Spinal cord (tissue), 10 donors: Measurements from ENCODE around the gene PBRM1. TPM values are rescaled to one million over a fixed set of nuclear protein-coding genes. Genes with fewer than 3 reads are reported as not detected.

Experiments used
- DNase-seq, 6 donors: peaks; one replicate each; pipeline versions ENCODE4 v3.0.0 to v3.0.0-alpha.2; 2013 to 2015; ENCODE audit warnings: low spot score in 6 of 6, low read depth in 4 of 6
- H3K27ac ChIP-seq: one replicate; pipeline ENCODE4 v1.5.1; 2013; ENCODE audit warnings: low read depth, low read length, control low read depth
- H3K27me3 ChIP-seq: one replicate; pipeline ENCODE4 v1.6.1; 2013; ENCODE audit warnings: low read length; ENCODE audit not compliant: control insufficient read depth, insufficient read depth
- H3K36me3 ChIP-seq: one replicate; pipeline ENCODE4 v1.6.1; 2013; ENCODE audit warnings: low read length; ENCODE audit not compliant: control insufficient read depth, insufficient read depth
- H3K4me1 ChIP-seq: one replicate; pipeline ENCODE4 v1.6.1; 2013; ENCODE audit warnings: low read length; ENCODE audit not compliant: control insufficient read depth, insufficient read depth
- H3K4me3 ChIP-seq: one replicate; pipeline ENCODE4 v1.5.1; 2013; ENCODE audit warnings: low read depth, low read length, control low read depth
- H3K9me3 ChIP-seq: one replicate; pipeline ENCODE4 v1.6.1; 2013; ENCODE audit warnings: low read length; ENCODE audit not compliant: control insufficient read depth, insufficient read depth
- WGBS: methylation state at CpG from one replicate; pipeline ENCODE4 v1.1.5; 2013; ENCODE audit warnings: missing lambda C conversion rate; ENCODE audit not compliant: insufficient coverage; 5-methylcytosine and 5-hydroxymethylcytosine counted together
- polyA plus RNA-seq, 2 donors: library from polyadenylated mRNA; unstranded; fragments of 120-200 nt; gene quantifications; one replicate each; pipeline ENCODE4 v1.2.1, GENCODE V29; 2013; ENCODE audit not compliant: insufficient read length in 2 of 2
- total RNA-seq, 2 donors: library from RNA; depleted of rRNA in 1 of 2; stranded (reverse); fragments of 120-200 nt in 1 of 2; fragments of >200 nt in 1 of 2; gene quantifications; one replicate each; pipeline versions ENCODE4 v1.2.3 to v1.2.4, GENCODE V29; 2013 to 2014
- donor health status: healthy.

PBRM1 gene
- total and polyA plus RNA-seq, 4 donors = 35.9 to 105 (median 59.4) TPM

DNA sequence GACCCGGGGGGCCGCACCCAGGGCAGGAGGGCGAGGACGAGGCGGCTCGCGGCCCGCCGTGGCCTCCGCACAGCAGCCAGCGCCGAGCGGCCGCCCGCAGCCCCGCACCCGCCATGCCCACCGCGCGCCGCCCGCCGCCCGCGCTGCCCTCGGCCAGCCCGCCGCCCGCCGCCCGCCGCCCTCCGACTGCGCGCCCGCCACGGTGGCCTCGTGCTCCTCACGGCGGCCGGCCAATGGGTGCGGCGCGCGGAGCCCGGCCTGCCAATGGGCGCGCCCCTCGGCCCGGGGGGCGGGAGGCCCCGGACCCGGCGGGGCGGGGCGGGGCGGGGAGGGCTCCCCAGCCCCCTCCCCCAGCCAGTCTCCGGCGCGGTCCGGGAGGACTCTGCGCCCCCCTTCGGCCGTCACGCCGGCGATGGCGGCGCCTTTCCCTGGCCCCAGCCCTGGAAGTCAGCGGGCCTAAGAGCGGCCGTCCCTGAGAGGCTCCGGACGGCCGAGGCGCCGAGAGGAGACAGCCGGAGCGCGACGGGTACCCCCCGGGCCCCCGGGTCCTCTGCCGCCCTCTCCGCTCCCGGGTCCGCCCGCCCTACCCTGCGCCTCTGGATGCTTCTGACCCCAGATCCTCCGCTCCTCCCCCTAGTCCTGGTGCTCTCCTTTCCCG is 152.0 kb downstream of the PBRM1 start, which contains the start of gene NT5DC2:
TSS of gene NT5DC2 (minus strand) at position 235 of the 658 bp plus-strand sequence. CDS start at position 115, 120 bp downstream.
- WGBS = under 1% methylated on average over 91 of the region's 91 CpGs
- no peaks in the 10 kb centered on the region for H3K9me3 ChIP-seq
- peak in 5 of 6 donors; percentile 55 to 92 (median 73) for DNase-seq
- peak within 1 kb of the TSS; percentile 82 for H3K27ac ChIP-seq
- H3K27me3 ChIP-seq = no peaks in the 10 kb centered on the region
- peak within 1 kb of the TSS; percentile 69 for H3K4me3 ChIP-seq
- H3K36me3 ChIP-seq = peaks cover 26% of the 10 kb centered on the region
- peaks cover 62% of the 10 kb centered on the region for H3K4me1 ChIP-seq

DNA sequence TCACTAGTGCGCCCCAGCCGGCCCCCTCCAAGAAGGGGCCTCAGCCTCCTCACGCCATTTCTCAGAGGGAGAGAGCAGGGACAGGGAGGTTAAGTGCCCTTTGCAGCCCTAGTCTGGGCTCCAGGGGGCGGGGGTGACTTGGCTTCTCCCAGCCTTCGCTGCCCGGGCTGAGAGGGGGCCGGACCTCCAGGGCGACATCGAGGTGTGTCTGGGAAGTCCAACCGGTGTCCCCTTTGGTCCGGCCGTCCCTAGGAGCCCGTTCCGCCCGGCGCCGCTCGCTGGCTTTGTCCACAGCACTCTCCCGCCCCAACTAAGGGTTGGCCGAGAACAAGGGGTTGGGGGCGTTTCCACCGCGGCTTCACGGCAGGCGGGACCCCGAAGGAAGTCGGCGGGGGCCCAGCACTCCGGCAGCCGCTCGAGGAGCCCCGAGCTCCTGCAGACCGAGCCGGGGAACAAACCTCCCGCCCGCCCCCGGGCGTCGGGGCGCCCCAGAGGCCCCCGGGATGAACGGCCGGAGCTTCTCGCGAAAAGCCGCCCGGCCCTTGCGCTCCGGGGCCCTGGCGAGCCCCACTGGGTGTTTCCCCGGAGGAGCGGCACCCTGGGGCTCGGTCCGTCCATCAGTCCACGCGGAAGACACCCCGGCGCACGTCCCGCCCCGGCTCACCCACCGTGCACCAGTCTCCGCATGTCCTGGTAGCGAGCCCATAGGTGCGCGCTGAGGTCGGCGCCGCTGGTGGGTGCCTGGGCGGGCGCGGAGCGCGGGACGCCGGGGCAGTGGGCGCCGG is 152.7 kb downstream of the PBRM1 start:
- DNase-seq = peak in 2 of 6 donors; percentile 51 to 65
- WGBS = under 1% methylated on average over 78 of the region's 78 CpGs
- Histone ChIP-seq H3K4me3 (peak overlapping the region; percentile 69), H3K36me3 (peaks cover 34% of the 10 kb centered on the region), H3K4me1 (peaks cover 55% of the 10 kb centered on the region), H3K9me3 (no peaks in the 10 kb centered on the region), H3K27ac (peak overlapping the region; percentile 52), H3K27me3 (no peaks in the 10 kb centered on the region)

DNA sequence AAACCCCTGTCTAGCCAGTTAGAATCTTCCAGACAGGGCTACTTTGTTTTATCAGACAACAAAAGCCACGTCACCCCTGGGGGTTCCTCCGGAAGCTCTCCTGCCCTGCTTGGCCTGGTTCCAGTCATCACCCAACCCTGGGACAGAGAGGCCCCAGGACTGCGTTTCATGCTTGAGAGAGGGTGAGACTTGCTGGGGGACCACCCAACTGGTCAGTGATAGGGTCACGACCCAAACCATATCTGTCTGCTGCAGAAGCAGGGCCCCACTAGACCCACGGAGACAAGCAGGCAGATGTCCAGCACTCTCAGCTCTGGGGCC is 153.2 kb downstream of the PBRM1 start:
- WGBS = 14% methylated on average over 5 of the region's 5 CpGs
- no peaks in the 10 kb centered on the region for H3K27me3 ChIP-seq
- peak in 2 of 6 donors; percentile 35 to 38 for DNase-seq
- no peaks in the 10 kb centered on the region for H3K9me3 ChIP-seq
- H3K4me3 ChIP-seq = peak overlapping the region; percentile 69
- H3K36me3 ChIP-seq = peaks cover 39% of the 10 kb centered on the region
- H3K4me1 ChIP-seq = peaks cover 50% of the 10 kb centered on the region
- peak overlapping the region; percentile 52 for H3K27ac ChIP-seq

DNA sequence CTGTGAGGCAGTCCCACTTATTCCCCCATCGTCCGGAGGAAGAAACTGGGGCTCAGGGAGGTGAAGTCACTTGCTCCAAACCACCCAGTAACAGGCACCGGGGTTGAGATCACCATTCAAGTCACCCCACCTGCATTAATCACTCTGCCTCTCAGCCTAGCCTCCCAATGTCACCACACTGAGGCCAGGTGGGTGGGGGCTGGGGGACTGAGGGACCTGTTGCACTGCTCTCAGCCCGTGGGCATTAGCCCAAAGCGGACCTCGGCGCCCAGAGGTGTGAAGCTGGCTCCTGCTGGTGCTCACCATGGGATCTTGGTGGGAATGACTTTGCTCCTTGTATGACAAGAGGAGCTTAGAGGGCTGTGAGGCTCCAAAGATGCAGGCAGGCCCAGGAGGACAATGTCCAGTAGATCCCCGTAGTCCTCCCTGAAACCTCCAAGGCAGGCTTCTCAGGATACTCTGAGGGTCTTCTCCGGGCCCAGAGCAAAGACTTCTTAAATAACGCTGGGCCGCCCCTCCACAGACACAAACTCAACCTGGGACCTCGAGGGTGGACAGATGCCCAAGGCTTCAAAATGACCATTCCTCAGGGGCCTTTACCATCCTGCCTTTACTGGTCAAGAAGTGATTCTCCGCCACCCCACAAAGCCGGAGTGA is 153.7 kb downstream of the PBRM1 start:
- H3K4me1 ChIP-seq = peaks cover 45% of the 10 kb centered on the region
- H3K27me3 ChIP-seq = no peaks in the 10 kb centered on the region
- no peaks in the 10 kb centered on the region for H3K9me3 ChIP-seq
- H3K4me3 ChIP-seq = peak overlapping the region; percentile 69
- DNase-seq = no peak
- WGBS = 67% methylated on average over 12 of the region's 14 CpGs
- H3K27ac ChIP-seq = no peak overlapping the region
- peaks cover 44% of the 10 kb centered on the region for H3K36me3 ChIP-seq

DNA sequence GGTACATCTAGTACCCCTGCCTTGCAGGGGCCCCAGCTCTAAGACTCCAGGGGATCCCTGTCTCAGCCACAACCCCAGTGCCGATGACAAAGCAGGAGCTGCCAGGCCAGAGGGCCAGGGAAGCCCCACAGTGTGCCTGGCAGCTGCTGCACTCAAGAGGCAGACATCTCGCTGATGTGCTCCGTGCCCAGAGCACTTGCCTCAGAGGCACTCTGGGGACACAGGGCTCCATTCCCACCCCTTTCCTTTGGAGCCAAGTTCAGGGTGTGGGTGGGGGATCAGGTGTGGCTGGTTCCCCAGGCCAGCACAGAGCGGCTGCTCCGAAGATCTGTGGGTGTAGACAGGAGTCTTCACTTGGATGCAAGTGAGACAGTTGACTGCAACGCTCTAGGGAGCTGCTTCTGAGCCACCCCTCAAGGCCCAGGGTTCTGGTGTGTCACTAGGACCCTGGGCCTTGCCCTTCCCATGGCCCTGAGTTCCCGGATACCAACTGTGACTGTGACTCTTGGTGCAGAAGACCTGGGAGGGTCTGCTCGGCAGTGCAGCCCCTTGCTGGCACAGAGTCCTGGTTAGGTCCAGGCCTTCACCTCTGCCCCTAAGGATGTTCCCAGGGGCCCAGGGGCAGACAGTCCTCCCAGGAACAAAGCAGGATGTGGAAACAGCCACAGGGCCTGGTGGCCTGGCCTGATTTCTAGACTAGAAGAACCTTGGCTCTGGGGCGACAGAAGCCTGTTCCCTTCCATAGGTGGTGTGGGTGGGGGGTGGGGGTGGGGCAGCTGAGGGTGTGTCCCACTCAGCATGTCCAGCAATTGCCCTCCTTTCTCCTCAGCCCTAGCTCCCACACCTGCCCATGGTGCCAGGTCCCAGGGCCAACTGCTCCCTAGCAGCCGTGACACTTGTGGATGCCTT is 154.5 kb downstream of the PBRM1 start:
- peaks cover 52% of the 10 kb centered on the region for H3K36me3 ChIP-seq
- no peak overlapping the region for H3K4me3 ChIP-seq
- H3K27ac ChIP-seq = no peak overlapping the region
- no peaks in the 10 kb centered on the region for H3K27me3 ChIP-seq
- 70% methylated on average over 9 of the region's 10 CpGs for WGBS
- H3K4me1 ChIP-seq = peaks cover 45% of the 10 kb centered on the region
- H3K9me3 ChIP-seq = no peaks in the 10 kb centered on the region
- DNase-seq = no peak

DNA sequence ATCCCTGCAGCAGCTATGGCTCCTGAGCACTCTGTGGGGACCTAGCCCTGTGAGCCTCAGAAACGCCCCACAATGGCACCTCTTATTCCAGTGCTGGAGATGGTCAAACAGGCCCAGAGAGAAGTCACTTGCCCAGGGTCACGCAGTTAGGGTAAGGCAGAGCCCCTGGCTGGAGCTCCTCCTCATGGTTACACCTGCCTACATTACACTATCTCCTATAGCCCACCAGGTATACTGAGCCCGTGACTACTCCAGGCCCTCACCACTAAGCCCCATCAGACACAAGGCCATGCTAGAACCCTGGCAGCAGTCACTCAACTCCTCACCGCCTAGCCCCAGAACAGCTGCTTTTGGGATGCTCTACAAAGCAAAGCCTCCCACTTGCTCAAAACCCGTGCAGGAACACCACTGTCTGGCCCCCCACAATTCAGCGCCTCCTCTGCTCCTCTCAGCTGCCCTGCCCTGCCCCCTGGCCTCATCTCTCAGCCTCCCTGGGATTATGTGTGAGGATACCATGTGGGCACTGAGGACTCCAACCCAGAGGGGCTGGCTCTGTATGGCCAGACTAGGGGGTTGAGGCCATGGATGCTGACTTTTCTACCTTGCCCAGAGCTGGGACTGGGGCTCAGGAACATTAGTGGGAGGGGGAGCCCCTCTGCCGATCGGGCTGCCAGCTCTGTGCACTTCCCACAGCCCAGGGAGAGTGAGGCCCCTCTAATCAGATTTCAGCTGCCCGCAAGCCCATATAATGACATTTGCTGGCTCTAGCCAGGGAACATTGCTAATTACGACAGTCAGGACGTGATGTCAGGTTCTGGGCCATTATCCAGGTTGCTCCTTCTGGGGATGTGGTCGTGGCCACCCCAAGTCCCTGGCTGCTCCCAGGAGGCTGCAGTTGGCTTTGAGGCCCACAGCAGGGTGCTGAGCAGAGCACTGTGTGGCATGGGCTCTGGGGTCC is 156.1 kb downstream of the PBRM1 start:
- Histone ChIP-seq H3K27me3 (no peaks in the 10 kb centered on the region), H3K4me3 (no peak overlapping the region), H3K36me3 (peaks cover 65% of the 10 kb centered on the region), H3K27ac (no peak overlapping the region), H3K4me1 (peaks cover 45% of the 10 kb centered on the region), H3K9me3 (no peaks in the 10 kb centered on the region)
- 74% methylated on average over 12 of the region's 12 CpGs for WGBS
- peak in 2 of 6 donors; percentile 8 to 54 for DNase-seq

DNA sequence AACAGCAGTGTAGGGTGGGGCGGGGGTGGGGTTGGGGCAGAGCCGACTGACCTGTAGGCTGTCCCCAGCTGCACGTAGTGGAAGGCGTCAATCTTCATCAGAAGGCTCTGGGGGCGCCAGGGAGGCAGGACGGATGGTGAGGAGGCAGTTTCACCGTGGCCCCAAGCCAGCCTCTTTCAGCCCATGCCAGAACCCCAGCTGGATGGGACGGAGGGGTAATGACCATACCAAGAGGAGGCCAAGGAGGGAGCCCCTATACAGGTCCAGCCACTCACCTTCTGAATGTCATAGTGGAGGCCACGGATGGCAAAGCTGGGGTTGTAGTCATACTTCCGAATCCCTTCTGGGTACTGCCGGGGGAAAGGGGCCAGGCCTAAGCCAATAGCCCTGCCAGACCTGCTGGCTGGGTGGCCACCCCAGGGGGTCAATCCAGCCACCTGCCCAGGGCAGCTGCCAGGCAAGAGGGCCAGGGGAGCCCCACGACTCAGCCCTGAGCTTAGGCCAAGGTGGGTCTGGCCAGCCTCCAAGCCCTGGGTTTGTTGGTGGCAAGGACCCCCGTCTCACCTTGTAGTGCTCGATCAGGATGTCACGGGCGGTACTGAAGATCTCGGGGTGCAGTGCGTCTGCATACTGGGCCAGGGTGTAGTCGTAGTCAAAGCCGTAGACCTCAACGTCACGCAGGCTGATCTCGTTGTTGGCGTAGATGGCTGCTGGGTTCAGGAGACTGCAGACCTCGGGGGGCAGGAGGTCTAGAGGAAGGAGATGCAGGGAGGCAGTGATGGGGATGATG is 156.9 kb downstream of the PBRM1 start:
- Histone ChIP-seq H3K36me3 (peaks cover 69% of the 10 kb centered on the region), H3K4me3 (no peak overlapping the region), H3K27me3 (no peaks in the 10 kb centered on the region), H3K27ac (no peak overlapping the region), H3K9me3 (no peaks in the 10 kb centered on the region), H3K4me1 (peaks cover 42% of the 10 kb centered on the region)
- WGBS = 89% methylated on average over 23 of the region's 25 CpGs
- no peak for DNase-seq
